RCC 7860 (cell line): ENCODE results near the gene PRKCQ.

Experiments used
- DNase-seq: peaks from one replicate; pipeline ENCODE4 v3.0.0-alpha.2; 2015; ENCODE audit warnings: low spot score
- FAIRE-seq: peaks from 2 replicates; lab custom pipeline; 2012; peaks lifted over from hg19 to GRCh38; lab: Jason Lieb, UNC

Gene PRKCQ

DNA sequence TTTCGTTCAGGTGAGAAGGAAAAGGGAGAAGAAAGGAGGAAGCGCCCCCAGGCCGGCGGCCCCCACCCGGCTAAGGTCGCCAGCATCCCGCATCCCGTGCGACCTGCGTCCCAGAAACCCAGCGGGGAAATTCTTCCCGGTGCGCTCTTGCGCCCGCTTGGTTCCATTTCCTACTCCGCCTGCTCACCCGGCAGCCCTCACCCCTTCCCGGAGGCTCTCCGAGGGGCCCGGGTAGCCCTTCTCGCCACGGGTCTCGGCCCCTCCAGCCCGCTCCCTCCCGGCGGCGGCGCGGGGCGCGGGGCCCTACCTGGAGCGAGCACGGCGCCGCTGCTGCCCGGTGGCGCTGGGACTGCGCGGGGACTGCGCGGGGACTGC, at the start of gene PRKCQ:
Gene PRKCQ (minus strand): TSS at position 373 of the 375 bp plus-strand sequence. CDS start 65,141 bp downstream, outside the sequence.
- DNase-seq (no peak), FAIRE-seq (no peak)

DNA sequence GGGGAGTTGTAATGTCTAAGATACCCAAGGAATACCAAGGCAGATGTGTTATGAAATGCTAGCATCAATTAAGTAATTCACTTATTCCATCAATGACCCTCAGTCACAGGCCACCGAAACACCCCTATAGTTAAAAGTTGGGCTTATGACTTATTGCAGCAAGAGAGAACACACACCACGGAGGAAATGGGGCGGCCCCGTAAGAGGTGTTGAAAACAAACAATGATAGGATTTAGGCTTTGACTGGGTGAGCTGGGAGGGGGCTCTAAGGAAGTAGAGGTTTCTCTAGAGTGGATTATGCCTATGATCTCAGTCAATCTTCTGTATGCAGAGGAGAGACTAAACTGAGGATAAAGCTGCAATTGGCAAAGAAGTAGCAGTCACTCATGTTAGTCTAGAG, 45.4 kb upstream of the PRKCQ start:
- DNase-seq = no peak
- FAIRE-seq = no peak

DNA sequence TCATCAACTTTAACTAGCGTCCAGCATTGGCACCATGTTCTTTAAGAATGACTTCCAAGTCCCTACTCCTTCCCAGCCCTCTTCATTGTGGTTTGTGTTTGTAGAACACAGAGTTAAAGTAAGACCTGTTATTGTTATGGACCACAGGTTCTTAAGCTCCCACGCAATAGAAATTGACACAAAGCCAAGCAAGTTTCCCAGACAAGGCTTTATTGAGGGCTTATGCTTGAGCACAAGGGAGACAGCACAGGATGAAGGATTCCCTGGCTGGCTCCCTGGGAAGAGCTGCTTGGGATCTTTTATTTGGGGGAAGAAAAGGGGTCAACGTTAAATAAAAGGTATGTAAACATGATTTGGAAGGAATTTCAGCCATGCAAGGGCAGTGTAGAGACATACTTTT, 44.3 kb upstream of the PRKCQ start:
- no peak for DNase-seq
- FAIRE-seq = no peak

DNA sequence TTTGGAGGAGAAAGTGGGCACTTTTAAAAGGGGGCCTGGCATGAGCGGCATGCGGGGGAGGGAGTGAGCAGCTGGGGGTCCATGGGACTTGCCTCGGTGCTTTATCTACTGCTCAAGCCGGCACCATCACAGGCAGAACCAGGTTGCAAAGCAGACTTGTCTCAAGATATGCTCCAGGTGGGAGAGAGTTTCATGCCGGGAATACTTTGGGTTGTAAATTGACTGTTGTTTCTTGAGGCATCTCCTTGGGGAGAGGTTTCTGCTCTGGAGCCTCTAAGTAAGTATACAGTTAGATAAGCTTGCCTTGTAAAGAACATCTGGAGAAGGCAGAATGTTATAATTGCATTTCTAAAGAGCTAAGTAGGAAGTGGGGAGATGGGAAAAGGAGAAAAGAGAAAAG, 42.8 kb upstream of the PRKCQ start:
- DNase-seq (no peak), FAIRE-seq (no peak)

DNA sequence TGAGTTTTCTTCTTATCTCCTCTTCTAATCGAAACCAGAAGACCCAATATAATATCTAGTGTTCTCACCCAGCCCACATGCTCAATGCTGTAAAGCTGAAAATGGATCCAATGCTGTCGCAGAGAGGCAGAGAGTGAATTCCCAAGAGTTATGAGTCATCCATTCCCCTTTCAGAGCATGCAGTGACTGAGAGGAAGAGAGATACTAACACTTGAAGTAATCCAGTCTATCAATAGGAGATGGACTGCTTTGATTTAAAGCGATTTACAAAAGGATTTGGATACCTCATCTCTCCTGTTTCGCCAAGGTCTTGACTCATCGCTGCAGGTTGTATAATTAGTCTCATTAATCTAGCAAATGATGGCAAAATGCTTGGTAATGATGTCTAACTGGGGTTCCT, 41.5 kb upstream of the PRKCQ start:
- FAIRE-seq = no peak
- DNase-seq = no peak

DNA sequence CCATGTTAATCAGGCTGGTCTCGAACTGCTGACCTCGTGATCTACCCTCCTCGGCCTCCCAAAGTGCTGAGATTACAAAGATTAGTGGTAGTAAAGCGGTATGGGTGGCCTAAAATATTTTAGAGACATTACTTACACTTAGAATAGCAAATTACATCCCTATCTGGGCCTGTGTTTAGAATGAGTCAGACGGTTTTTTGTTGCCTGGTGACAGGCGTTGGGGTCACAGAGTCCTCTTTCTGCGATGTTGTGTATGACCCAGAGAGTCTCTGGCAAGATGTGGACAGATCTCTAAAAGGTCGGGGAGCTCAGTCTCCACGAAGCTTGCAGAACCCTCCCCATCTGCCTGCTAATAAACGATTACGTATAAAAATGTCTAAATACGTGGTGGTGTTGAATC, 39.6 kb upstream of the PRKCQ start:
- no peak for DNase-seq
- no peak for FAIRE-seq

DNA sequence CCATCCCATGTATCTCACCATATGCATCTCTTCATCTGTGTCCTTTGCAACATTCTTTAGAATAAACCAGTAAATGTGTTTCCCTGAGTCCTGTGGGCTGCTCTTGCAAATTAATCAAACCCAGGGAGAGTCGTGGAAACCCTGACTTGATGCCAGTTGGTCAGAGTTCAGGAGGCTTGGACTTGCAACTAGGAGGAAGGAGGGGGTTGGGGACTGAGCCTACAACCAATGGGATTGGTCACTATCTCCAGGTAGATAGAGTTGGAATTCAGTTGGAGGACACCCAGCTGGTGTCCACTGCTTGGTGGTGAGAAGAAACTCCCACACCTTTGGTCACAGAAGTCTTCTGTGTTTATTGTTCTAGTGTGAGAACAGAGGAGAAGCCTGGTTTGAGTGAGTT, 38.3 kb upstream of the PRKCQ start:
- DNase-seq (no peak), FAIRE-seq (no peak)

DNA sequence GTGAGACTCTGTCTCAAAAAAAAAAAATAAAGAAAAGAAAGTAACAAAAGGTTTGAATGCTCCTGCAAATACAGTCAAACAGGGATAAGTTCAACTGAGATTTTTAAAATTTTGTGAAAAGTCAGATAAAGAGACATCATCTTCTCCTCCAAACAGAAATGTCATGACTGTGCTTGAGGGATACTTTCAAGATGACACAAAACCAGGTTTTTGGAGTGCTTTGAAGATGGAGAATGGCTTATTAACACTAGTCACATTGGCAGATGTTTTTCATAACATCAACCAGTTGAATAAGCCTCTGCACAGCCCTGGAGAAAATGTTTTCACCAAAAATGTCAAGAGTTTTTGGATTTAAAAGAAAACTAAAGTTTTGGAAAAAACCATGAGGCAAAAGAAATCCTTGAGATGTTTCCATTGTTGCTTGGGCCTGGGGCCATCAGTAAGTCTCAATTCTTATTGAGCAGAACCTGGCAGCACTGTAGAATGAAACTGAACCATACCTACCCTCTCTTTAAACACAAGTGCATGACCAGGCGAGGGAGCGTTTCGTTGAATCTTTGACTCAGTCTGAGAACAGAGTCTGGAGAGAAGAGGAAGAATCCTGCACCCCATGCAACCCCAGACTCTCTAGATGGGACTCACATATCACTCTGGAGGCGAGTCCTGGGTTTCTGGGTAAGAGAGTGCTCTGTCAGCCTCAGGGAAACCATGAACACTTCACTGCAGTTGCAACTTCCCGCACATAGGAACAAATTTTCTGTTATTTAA, 37.4 kb upstream of the PRKCQ start:
- no peak for FAIRE-seq
- DNase-seq = no peak

DNA sequence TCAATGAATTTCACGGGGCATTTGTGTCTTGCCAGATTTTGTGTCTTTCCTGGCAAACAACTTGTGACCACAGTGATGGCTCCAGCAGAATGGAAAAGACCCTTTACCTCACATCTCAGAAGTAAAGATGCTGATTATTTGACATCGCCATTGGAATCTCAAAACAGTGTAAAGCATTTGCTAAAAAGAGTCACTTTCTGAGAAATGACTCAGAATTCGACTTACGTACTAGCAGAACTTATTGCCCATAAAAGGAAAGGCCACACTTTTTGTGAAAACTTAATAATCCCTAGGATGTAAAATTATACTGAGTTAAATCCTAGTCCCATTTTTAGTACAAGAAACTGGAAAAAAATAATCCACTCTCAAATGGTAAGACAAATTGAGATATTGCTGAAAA, 35.9 kb upstream of the PRKCQ start:
- no peak for FAIRE-seq

DNA sequence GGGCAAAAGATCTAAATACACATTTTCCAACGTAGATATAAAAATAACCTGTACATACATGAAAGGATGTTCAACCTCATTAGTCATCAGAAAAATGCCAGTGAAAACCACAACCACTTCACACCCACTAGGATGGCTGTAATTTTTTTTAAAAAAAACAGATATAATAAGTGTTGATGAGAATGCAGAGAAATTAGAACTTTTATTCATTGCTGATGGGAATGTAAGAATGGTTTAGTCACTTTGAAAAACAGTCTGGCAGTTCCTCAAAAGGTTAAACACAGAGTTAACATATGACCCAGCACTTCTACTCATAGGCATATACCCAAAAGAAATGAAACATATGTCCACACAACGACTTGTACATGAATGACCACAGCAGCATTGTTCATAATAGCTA, 32.3 kb upstream of the PRKCQ start:
- FAIRE-seq (no peak), DNase-seq (no peak)

More for the DNA sequence above, 35.9 kb upstream of the PRKCQ start:
- DNase-seq = no peak

DNA sequence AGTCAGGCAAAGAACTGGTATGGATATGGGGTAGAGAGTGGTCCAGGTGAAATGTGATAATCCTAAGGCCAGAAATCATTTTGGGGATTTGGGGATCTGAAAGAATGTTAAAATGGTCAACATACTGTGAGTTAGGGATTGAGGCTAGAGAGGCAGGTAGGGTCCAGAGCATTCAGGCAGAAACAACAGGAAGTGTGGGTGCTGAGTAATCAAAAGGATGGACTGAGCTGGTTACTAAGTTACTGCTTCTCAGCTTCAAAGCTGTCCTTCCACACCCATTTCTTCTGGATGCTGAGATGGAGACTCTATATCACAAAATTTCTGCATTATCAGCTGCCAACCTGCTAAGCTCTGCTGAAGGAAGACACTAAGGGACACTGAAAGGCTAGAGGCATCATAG, 30.6 kb upstream of the PRKCQ start:
- no peak for DNase-seq
- FAIRE-seq = no peak

DNA sequence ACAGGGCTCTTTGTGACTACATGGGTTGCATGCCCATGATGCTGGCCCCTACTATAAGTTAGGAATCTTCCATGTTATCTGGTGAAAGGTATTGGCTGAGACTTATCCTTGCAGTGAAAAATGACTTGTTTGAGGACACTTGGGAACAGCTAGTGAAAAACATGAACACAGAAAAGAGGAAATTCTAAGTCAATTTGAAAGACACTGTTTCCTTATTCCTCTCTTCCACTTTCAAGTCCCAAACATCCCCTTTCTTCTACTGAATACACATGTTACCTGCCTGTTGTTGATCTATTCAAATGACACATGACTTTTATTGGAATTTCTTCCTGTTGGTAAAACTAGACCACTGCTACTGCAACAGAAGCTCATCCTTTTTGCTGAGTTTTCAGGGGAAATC, 29.5 kb upstream of the PRKCQ start:
- DNase-seq = no peak
- FAIRE-seq = no peak

DNA sequence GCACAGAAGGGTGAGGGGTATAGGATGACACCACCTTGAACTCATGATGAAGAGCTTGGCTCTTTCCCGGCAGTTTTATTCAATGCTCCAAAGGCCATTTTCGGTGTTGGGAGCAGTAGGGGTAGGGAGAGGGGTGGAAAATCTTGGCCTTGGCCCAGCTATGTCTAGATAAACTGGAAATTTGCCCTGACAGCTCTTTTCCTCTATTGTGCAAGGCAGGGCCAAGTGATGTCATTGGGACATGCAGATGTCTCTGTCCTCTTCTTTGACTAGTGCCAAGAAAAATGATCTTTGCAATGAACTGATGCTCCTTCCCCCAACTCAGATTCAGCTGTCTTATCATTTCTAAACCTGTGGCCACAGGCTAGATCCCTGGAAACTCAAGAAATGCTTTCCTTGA, 27.7 kb upstream of the PRKCQ start:
- DNase-seq = no peak
- no peak for FAIRE-seq

DNA sequence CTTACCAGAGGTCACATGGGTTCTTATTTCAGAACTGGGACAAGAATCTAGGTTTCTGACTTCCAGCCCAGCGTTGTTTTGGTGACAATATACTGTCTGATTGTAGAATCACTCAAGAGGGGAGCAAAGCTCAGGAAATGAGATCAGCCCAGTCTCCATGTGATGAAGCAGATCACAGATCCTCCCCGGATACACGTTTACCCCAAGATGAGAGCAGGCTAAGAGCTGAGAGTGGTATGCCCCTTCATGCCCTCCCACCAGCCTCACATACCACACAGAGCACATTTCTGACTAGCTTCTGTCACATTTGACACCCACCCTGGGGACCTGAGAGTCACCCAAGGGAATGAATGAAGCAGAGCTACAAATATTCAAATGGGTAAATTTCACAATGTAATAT, 27.1 kb upstream of the PRKCQ start:
- no peak for DNase-seq
- no peak for FAIRE-seq

DNA sequence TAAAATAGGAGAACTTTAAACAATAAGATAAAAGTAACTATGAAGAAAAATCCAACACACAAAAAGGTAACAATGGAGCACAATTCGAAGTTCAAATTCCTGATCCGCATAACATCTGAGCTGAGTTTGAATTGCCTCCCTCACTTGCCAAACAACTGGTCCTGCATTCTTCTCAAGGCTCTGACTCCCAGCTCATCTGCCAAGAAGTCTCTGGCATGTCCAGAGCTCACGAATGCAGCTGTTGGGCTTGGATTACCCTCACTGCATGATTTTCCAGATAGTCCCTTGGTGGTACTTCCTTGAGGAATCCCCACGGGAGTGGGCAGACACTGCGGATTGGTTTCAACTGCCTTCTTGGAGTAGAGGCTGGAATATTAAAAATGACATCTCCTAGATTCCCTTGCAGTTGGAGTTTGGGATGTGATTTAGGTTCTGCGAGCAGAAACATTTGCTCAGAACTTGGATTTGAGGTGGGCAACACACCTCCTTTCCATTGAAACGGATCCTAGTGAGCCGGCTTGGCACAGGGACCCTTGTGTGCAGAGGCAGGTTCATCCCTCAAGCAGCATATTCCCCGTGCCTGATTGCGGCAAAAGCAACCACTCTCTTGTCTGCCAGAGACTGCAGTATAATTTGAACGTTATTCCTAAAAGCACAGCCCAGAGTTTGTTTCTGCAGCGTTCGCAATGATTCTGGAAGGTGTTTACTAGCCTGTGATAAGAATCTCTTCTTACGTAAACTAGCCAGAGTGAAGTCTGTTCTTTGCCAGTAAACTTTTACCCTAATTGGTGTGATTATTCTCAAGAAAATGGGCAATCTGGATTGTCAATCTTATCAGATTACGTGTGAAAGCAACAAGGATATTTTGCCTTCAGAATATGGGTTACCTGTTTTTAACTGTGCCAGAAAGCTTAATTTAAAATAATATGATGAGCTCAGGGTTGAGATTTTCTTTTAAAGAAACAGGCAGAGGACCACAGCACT, 23.4 kb upstream of the PRKCQ start:
- FAIRE-seq (no peak), DNase-seq (no peak)

DNA sequence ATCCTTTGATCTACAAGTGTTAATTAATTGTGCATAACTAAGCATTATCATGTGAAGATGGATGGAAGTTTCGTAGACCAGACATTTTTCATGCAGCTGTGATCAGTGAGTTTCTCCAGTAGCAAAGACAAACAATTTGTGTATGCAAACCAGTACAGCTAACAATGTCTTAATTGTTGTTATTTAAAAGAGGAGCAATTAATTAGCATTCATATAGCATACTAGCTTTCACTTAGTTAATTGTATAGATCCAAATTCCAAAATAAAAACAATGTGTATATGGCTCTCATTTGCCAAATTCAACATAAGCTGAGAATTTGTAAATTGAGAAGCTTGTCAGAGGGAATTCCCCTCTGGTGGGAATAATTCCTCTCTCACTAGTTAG, 22.6 kb upstream of the PRKCQ start:
- FAIRE-seq = no peak
- DNase-seq = no peak

DNA sequence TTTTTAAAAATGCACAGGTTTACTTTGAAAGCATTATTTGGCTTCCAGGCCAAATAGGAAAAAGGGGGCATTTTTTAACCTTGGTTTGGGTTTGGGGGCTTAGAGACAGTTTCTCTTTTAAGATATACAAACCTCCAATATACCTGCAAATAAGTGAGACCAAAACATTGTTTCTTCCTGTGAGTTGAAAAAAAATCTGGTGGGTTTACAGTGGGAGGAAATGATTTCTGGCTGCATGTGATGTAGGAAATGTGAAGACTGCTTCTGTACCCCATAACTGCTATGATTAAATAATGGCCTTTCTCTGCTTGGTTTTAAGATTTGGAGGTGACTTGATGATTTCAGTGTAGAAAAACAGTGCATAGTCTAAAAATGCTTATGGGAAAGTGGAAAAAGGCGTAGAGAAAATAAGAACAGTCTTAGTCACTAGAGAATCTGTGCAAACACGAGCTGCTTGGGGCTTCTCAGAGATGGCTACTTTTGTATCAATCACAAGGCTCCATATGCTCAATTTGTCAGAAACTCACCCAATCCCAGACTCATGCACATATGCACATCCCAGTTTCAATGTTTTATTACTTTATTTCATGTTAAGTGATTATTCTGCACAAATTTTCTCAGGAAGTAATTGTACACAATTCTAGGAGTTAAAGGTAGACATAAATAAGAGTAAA, 22.1 kb upstream of the PRKCQ start:
- DNase-seq = no peak
- FAIRE-seq = no peak

DNA sequence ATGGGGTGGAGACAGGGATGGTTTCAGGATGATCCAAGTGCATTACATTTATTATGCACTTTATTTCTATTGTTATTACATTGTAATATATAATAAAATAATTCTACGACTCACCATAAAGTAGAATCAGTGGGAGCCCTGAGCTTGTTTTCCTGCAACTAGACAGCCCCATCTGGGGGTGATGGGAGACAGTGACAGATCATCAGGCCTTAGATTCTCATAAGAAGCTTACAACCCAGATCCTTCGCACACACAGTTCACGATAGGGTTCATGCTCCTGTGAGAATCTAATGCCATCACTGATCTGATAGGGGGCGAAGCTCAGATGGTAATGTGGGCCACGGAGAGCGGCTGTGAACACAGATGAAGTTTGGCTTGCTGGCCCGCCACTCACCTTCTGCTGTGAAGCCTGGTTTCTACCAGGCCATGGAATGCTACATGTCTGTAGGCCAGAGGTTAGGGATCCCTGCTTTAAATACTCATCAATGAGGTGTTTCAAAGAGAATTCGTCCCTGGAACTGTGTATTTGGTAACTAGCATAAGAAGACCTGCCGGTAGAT, 21.2 kb upstream of the PRKCQ start:
- DNase-seq (no peak), FAIRE-seq (no peak)

DNA sequence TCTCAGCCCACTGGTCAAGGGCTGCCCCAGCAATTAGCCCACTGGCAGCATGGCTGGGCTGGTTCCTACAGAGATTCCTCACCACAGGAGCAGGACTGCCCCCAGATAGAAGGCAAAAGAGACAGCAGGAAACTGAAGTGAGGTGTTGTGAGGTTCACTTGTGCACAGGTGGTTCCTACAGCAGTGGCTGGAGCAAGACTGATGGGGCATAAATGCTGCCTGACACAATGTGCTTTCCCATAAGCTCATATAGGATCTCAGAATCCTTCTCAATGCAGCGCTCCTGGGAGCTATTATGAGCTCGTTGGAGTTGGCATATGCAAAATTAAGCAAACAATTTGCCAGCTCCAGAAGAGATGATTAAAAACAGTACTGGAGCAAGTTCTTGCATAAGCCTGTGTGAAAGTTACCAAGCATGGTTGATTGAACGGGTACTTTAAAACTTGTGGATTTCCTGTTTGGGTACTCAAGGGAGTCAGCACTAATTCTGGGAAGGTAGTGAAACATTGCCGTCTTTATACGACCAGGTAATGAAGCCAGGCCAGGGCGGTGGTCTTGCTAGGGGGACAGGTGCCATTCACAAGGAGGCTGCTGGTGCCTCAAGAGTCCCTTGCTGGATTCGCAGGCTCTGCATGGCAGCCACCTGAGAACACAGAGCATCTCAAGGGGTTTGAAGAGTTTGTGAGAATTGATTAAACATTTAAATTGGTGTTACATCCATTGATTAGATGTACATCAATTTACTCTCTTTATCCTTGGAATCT, 20.3 kb upstream of the PRKCQ start:
- DNase-seq (no peak), FAIRE-seq (no peak)

DNA sequence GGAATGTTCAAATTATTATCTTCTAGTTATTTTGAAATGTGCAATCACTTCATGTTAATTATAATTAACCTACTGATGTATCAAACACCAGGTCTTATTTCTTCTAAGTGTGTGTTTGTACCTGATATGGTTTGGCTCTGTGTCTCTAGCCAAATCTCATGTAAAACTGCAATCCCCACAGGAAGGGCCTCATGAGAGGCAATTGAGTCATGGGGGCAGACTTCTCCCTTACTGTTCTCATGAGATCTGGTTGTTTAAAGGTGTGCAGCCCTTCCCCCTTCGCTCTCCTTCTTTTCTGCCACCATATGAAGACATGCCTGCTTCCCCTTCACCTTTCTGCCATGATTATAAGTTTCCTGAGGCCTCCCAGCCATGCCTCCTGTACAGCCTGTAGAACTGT, 18.6 kb upstream of the PRKCQ start:
- DNase-seq = no peak
- no peak for FAIRE-seq

DNA sequence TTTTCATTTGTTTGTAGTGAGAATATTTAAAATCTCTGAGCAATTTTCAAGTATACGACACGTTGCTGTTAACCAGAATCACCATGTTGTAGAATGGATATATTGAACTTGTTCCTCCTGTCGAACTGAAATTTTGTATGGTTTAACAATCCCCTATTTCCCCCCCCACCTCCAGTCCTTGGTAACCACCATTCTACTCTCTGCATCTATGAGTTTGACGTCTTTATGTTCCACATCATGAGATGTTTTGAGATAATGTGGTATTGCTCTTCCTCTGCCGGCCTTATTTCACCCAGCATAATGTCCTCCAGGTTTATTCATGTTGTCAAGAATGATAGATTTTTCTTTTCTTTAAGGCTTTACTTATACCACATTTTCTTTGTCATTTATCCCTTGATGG, 17.4 kb upstream of the PRKCQ start:
- FAIRE-seq = no peak
- no peak for DNase-seq
